Stimulated activated CD8-positive, alpha-beta memory T cell treated with anti-CD3 and anti-CD28 coated beads, Interleukin-4, amount 100 ng/mL, for 4 hours (primary cell): ENCODE data around the gene MORN1.
"Not testable (repeated sequence)": the region's sequence is repeated elsewhere in the genome, so short reads cannot be mapped to it uniquely, and the experiment has no call there.

Experiments used
- DNase-seq, 2 donors: peaks; one replicate each; pipeline ENCODE4 v3.0.0-alpha.2; 2020; ENCODE audit warnings: low read depth in 2 of 2, low spot score in 1 of 2

Gene MORN1

GRCh38 chr1:2339206-2340085, 51.9 kb downstream of the MORN1 start:
- no peak for DNase-seq

GRCh38 chr1:2337501-2337900, 53.9 kb downstream of the MORN1 start:
- DNase-seq: no peak

GRCh38 chr1:2337081-2337480, 54.3 kb downstream of the MORN1 start:
- no peak for DNase-seq

- DNase-seq: no peak
Observed at GRCh38 chr1:2336499-2336898, 54.9 kb downstream of the MORN1 start.

GRCh38 chr1:2335721-2336455, 55.5 kb downstream of the MORN1 start:
- no peak for DNase-seq

GRCh38 chr1:2334883-2335534, 56.3 kb downstream of the MORN1 start:
- no peak for DNase-seq

GRCh38 chr1:2334366-2334765, 57.0 kb downstream of the MORN1 start:
- no peak for DNase-seq

- DNase-seq: not testable (repeated sequence)
Observed at GRCh38 chr1:2331580-2331979, 59.8 kb downstream of the MORN1 start.

- no peak for DNase-seq
Observed at GRCh38 chr1:2331200-2331544, 60.2 kb downstream of the MORN1 start.

GRCh38 chr1:2330519-2331199, 60.7 kb downstream of the MORN1 start:
- DNase-seq: no peak

GRCh38 chr1:2330035-2330434, 61.3 kb downstream of the MORN1 start:
- DNase-seq: no peak

GRCh38 chr1:2328676-2329455, 62.5 kb downstream of the MORN1 start:
- DNase-seq: no peak

GRCh38 chr1:2327841-2328240, 63.5 kb downstream of the MORN1 start:
- no peak for DNase-seq

- DNase-seq: not testable (repeated sequence)
Observed at GRCh38 chr1:2327162-2327561, 64.2 kb downstream of the MORN1 start.

- no peak for DNase-seq
Observed at GRCh38 chr1:2326524-2326923, 64.8 kb downstream of the MORN1 start.

- no peak for DNase-seq
Observed at GRCh38 chr1:2324553-2325366, 66.6 kb downstream of the MORN1 start.

- DNase-seq: no peak
Observed at GRCh38 chr1:2323451-2323974, 67.8 kb downstream of the MORN1 start.

- DNase-seq: no peak
Observed at GRCh38 chr1:2322581-2323211, 68.7 kb downstream of the MORN1 start.

- DNase-seq: no peak
Observed at GRCh38 chr1:2322065-2322571, 69.2 kb downstream of the MORN1 start.
